PC-3 (cell line): ENCODE data around the gene SEC22A. TPM values are rescaled to one million over a fixed set of nuclear protein-coding genes. Genes with fewer than 3 reads are reported as not detected.

Source experiments
- ATAC-seq: fragments of 200-7000 bp; cut with Tn5 transposase; 2 replicates; pipeline ENCODE4 v1.9.1; 2020; ENCODE audit warnings: mild to moderate bottlenecking, moderate library complexity
- BruUV-seq: library from RNA; stranded (reverse); fragments of 400-500 nt; replicated peaks from 2 replicates; lab custom pipeline; 2021; lab: Mats Ljungman, UMichigan
- CTCF ChIA-PET: fragments of 300-600 bp; sonication (Branson Sonifier 250); formaldehyde crosslinking; loops from one replicate; lab custom pipeline; 2022; ENCODE audit warnings: antibody characterized with exemption; lab: Charles Lee
- POLR2A ChIA-PET: fragments of 300-600 bp; sonication (Branson Sonifier 250); formaldehyde crosslinking; loops from one replicate; lab custom pipeline; 2022; ENCODE audit warnings: antibody characterized with exemption; ENCODE audit not compliant: unreplicated experiment; lab: Charles Lee
- DNase-seq: peaks from one replicate; pipeline ENCODE4 v3.0.0-alpha.2; 2015
- H2AFZ ChIP-seq: fragments of 300-600 bp; sonication (generic); 2 replicates; pipeline ENCODE4 v1.6.0; 2016; ENCODE audit warnings: antibody characterized with exemption, low read length
- H3F3A ChIP-seq: fragments of 300-600 bp; sonication (generic); one replicate; pipeline ENCODE4 v1.6.0; 2017; ENCODE audit warnings: antibody characterized with exemption, low read length, control low read depth, mild to moderate bottlenecking; ENCODE audit not compliant: unreplicated experiment
- H3K27ac ChIP-seq: fragments of 300-600 bp; sonication (generic); 2 replicates; pipeline ENCODE4 v1.5.1; 2016; ENCODE audit warnings: mild to moderate bottlenecking, low read length
- H3K27me3 ChIP-seq: fragments of 300-600 bp; sonication (generic); 2 replicates; pipeline ENCODE4 v1.6.1; 2016; ENCODE audit warnings: low read length, mixed read lengths
- H3K36me3 ChIP-seq: fragments of 300-600 bp; sonication (generic); 2 replicates; pipeline ENCODE4 v1.6.1; 2016; ENCODE audit warnings: low read depth, mixed run types, low read length, mixed read lengths
- H3K4me1 ChIP-seq: fragments of 300-600 bp; sonication (generic); 2 replicates; pipeline ENCODE4 v1.5.1; 2016; ENCODE audit warnings: low read length; ENCODE audit not compliant: insufficient read depth
- H3K4me2 ChIP-seq: fragments of 300-600 bp; sonication (generic); 2 replicates; pipeline ENCODE4 v1.6.0; 2016; ENCODE audit warnings: low read length
- H3K4me3 ChIP-seq: fragments of 300-600 bp; sonication (generic); 2 replicates; pipeline ENCODE4 v1.5.1; 2016; ENCODE audit warnings: mild to moderate bottlenecking, low read length, mixed read lengths
- H3K79me2 ChIP-seq: fragments of 300-600 bp; sonication (generic); 2 replicates; pipeline ENCODE4 v1.6.1; 2017; ENCODE audit warnings: low read length, mixed read lengths
- H3K9ac ChIP-seq: fragments of 300-600 bp; sonication (generic); 2 replicates; pipeline ENCODE4 v1.6.0; 2016; ENCODE audit warnings: mild to moderate bottlenecking, low read length
- H3K9me2 ChIP-seq: fragments of 300-600 bp; sonication (generic); replicated peaks from 2 replicates; pipeline ENCODE4 v1.6.1; 2016; ENCODE audit warnings: mixed run types, low read length, mixed read lengths
- H3K9me3 ChIP-seq: fragments of 300-600 bp; sonication (generic); 2 replicates; pipeline ENCODE4 v1.6.1; 2016; ENCODE audit warnings: low read length, mixed read lengths
- H4K20me1 ChIP-seq: fragments of 300-600 bp; sonication (generic); 2 replicates; pipeline ENCODE4 v1.6.1; 2016; ENCODE audit warnings: low read length, mixed read lengths
- EZH2 ChIP-seq: fragments of 300-600 bp; sonication (generic); IDR thresholded peaks from one replicate; pipeline ENCODE4 v1.6.1; 2017; ENCODE audit warnings: antibody characterized with exemption, mild to moderate bottlenecking, low read length; ENCODE audit not compliant: unreplicated experiment
- EZH2phosphoT487 ChIP-seq: fragments of 300-600 bp; sonication (generic); IDR thresholded peaks from 2 replicates; pipeline ENCODE4 v1.6.1; 2018; ENCODE audit warnings: mild to moderate bottlenecking, antibody characterized with exemption, low read length, borderline replicate concordance
- intact Hi-C: fragments of 100-400 bp; cut with micrococcal nuclease; formaldehyde crosslinking; loops from 2 replicates; pipeline ENCODE4 v1.9.0; 2023
- total RNA-seq: library from RNA; depleted of rRNA; stranded (reverse); fragments of >200 nt; gene quantifications from 2 replicates; pipeline ENCODE4 v1.2.3, GENCODE V29; 2014
- TF ChIP-seq, protein P1 (sequence below): fragments of 300-600 bp; sonication (generic); conservative IDR thresholded peaks from 2 replicates; pipeline ENCODE4 v1.5.1; 2017; ENCODE audit warnings: antibody characterized with exemption, low read depth, mild to moderate bottlenecking, low read length

The SEC22A gene
- total RNA-seq, 1 experiment from 2014 or later: 37.9 TPM

DNA sequence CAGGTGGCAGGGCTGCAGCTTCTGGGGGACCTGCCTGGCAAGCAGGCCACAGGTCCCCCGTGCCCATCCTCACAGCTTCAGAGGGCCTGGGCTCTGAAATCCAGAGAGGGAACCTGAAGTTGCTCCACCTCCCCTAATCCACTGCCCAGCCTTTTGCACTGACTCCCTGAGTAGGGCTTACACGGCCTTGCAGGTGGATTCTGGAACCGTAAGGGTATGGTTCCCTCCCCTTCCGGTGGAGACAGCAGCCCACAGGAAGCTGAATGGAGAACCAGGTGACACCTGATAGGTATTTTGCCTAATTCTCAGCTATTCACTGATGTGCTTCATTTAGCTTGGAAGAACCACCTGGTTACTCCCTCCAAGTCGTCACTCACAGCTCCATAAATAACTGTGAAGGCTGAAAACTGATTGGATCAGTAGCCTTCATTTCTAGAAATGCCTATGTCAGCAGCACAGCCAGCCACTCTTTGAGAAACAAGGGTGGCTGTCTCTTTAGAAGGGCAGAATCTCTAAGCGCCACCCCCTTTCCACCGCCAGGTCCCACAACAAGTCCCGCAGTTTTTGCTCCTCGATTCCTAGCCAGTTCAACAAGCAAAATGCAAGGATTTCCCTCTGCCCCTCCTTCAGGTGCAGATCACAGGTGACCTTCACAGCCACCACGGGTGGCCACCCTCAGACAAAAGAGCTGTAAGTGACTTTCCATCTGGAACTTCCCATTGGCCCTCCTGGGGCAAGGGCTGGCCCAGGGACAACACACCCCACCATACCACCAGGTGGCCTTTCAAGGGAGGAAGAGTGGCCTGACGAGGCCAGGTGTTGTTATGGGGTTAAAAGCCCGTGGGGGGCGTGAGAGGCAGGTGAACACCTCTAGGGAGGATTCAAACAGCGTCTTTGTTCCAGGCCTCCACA is 112.9 kb downstream of the SEC22A start:
- Histone ChIP-seq H3K4me3 (no peak overlapping the region), H3K4me2 (no peak overlapping the region), H2AFZ (no peak overlapping the region), H3K9me3 (no peaks in the 10 kb centered on the region), H3K9ac (no peak overlapping the region), H3K4me1 (peaks cover 10% of the 10 kb centered on the region), H3K79me2 (no peaks in the 10 kb centered on the region), H3K27ac (no peak overlapping the region), H3K27me3 (peaks cover 69% of the 10 kb centered on the region), H3K9me2 (no peaks in the 10 kb centered on the region), H4K20me1 (no peaks in the 10 kb centered on the region), H3F3A (no peaks in the 10 kb centered on the region), H3K36me3 (no peaks in the 10 kb centered on the region)
- ATAC-seq (no peak), DNase-seq (no peak)
- no TSS peak for BruUV-seq
- CTCF ChIA-PET: no interaction called here
- TF ChIP-seq, protein P1, sequence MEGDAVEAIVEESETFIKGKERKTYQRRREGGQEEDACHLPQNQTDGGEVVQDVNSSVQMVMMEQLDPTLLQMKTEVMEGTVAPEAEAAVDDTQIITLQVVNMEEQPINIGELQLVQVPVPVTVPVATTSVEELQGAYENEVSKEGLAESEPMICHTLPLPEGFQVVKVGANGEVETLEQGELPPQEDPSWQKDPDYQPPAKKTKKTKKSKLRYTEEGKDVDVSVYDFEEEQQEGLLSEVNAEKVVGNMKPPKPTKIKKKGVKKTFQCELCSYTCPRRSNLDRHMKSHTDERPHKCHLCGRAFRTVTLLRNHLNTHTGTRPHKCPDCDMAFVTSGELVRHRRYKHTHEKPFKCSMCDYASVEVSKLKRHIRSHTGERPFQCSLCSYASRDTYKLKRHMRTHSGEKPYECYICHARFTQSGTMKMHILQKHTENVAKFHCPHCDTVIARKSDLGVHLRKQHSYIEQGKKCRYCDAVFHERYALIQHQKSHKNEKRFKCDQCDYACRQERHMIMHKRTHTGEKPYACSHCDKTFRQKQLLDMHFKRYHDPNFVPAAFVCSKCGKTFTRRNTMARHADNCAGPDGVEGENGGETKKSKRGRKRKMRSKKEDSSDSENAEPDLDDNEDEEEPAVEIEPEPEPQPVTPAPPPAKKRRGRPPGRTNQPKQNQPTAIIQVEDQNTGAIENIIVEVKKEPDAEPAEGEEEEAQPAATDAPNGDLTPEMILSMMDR: no peak
- TF ChIP-seq EZH2phosphoT487 (no peak), EZH2 (no peak)
- intact Hi-C loops: no loop called here
- POLR2A ChIA-PET: no interaction called here

- no peak overlapping the region for H3K9ac ChIP-seq
- H3K27ac ChIP-seq: no peak overlapping the region
- no peaks in the 10 kb centered on the region for H3K79me2 ChIP-seq
- no peaks in the 10 kb centered on the region for H3K9me3 ChIP-seq
- H3K4me2 ChIP-seq: no peak overlapping the region
- intact Hi-C loops: no loop called here
- no peak overlapping the region for H2AFZ ChIP-seq
- TF ChIP-seq EZH2phosphoT487 (no peak), EZH2 (no peak)
- TF ChIP-seq, protein P1: no peak
- BruUV-seq: no TSS peak
- H4K20me1 ChIP-seq: no peaks in the 10 kb centered on the region
- no peaks in the 10 kb centered on the region for H3F3A ChIP-seq
- ATAC-seq (no peak), DNase-seq (no peak)
- H3K27me3 ChIP-seq: peaks cover 75% of the 10 kb centered on the region
- H3K4me3 ChIP-seq: no peak overlapping the region
- no peaks in the 10 kb centered on the region for H3K36me3 ChIP-seq
- CTCF ChIA-PET: no interaction called here
- no peaks in the 10 kb centered on the region for H3K9me2 ChIP-seq
- POLR2A ChIA-PET: no interaction called here
- peaks cover 10% of the 10 kb centered on the region for H3K4me1 ChIP-seq
These were observed 113.5 kb downstream of the SEC22A start for GRCh38 chr3:123315271-123315595.

- Histone ChIP-seq H3K27me3 (peaks cover 95% of the 10 kb centered on the region), H3K4me1 (no peaks in the 10 kb centered on the region), H3F3A (no peaks in the 10 kb centered on the region), H3K79me2 (no peaks in the 10 kb centered on the region), H4K20me1 (no peaks in the 10 kb centered on the region), H3K4me2 (no peak overlapping the region), H3K27ac (no peak overlapping the region), H3K36me3 (no peaks in the 10 kb centered on the region), H3K9me3 (no peaks in the 10 kb centered on the region), H2AFZ (no peak overlapping the region), H3K9me2 (no peaks in the 10 kb centered on the region), H3K9ac (no peak overlapping the region), H3K4me3 (no peak overlapping the region)
- no TSS peak for BruUV-seq
- POLR2A ChIA-PET: no interaction called here
- intact Hi-C loops: no loop called here
- CTCF ChIA-PET: no interaction called here
- no peak for ATAC-seq
- DNase-seq: no peak
- no peak for TF ChIP-seq EZH2phosphoT487
- TF ChIP-seq, protein P1: no peak
- no peak for TF ChIP-seq EZH2
These were observed 116.0 kb downstream of the SEC22A start for GRCh38 chr3:123317716-123318115.
